T-helper 2 cell treated with Interferon-gamma antibody and Interleukin-4, amounts not matched to agents 5 μg/mL and 100 μg/mL, for 36 hours (primary cell): ENCODE data around the gene TBCC.
"Not testable (repeated sequence)": the region's sequence is repeated elsewhere in the genome, so short reads cannot be mapped to it uniquely, and the experiment has no call there.

Experiments
- DNase-seq: peaks from one replicate; pipeline ENCODE4 v3.0.0; 2021; ENCODE audit warnings: low spot score
- H3K27ac Mint-ChIP-seq: one replicate; pipeline ENCODE4 v1.8.0; 2021; ENCODE audit warnings: mild to moderate bottlenecking, mixed read lengths
- H3K27me3 Mint-ChIP-seq: one replicate; pipeline ENCODE4 v1.8.0; 2021; ENCODE audit warnings: low read depth, mixed read lengths
- H3K36me3 Mint-ChIP-seq: one replicate; pipeline ENCODE4 v1.8.0; 2021; ENCODE audit warnings: low read depth, mixed read lengths
- H3K4me1 Mint-ChIP-seq: one replicate; pipeline ENCODE4 v1.8.0; 2021; ENCODE audit warnings: low read depth, mixed read lengths
- H3K4me3 Mint-ChIP-seq: one replicate; pipeline ENCODE4 v1.8.0; 2022; ENCODE audit warnings: mild to moderate bottlenecking, moderate library complexity, mixed read lengths
- H3K9me3 Mint-ChIP-seq: one replicate; pipeline ENCODE4 v1.8.0; 2021; ENCODE audit warnings: mixed read lengths

Gene TBCC

DNA sequence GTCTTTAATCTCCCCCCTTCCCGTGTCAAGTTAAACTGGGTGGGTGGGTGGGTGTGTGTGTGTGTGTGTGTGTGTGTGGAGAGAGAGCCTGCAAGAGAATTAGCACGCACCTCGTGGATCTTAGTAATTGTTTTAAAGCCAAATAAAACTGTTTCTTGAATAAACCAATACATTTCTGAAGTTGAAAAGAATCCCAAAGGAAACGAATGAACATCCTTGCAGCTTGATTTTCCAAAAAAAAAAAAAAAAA, 35.6 kb upstream of the TBCC start:
- Mint-ChIP-seq H3K4me3 (peak overlapping the region; percentile 97), H3K27ac (peak overlapping the region; percentile 100), H3K9me3 (no peaks in the 10 kb centered on the region), H3K27me3 (no peaks in the 10 kb centered on the region), H3K36me3 (peaks cover 22% of the 10 kb centered on the region), H3K4me1 (peaks cover 41% of the 10 kb centered on the region)
- DNase-seq = no peak

DNA sequence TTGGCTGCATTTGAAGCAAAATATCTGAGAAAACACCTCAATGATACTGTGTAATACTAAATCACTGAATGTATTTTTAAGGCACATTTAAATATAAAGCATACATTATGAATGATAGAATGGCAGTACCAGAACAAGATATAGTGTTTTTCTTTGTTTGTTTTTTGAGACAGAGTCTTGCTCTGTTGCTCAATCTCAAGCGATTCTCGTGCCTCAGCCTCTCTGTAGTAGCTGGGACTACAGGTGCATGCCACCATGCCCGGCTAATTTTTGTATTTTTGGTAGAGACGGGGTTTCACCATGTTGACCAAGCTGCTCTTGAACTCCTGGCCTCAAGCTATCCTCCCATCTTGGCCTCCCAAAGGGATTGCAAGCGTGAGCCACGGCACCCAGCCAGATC, 33.6 kb upstream of the TBCC start:
- no peak overlapping the region for H3K4me3 Mint-ChIP-seq

DNA sequence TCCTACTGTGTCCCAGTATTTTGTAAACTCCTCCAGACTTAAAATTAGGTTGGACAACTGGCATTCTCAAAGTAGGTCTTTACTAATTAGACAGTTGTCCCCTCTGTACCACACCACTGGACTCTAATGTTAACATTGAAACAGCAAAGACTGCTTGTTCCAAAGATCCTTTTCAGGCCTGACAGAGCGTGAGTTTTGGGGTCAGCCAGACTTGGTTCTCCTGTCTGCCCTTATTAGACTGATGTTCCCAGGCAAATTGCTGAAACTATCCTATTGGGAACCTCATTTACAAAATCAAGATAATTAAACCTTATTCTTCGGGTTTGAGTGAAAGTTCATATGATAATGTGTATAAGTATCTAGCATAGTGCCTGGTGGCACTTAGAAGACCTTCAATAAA, 32.2 kb upstream of the TBCC start:
- Mint-ChIP-seq H3K9me3 (no peaks in the 10 kb centered on the region), H3K27ac (no peak overlapping the region), H3K27me3 (no peaks in the 10 kb centered on the region)

More for the DNA sequence above, 33.6 kb upstream of the TBCC start:
- peaks cover 44% of the 10 kb centered on the region for H3K4me1 Mint-ChIP-seq
- H3K27me3 Mint-ChIP-seq = no peaks in the 10 kb centered on the region
- H3K9me3 Mint-ChIP-seq = no peaks in the 10 kb centered on the region
- no peak for DNase-seq
- peaks cover 21% of the 10 kb centered on the region for H3K36me3 Mint-ChIP-seq
- no peak overlapping the region for H3K27ac Mint-ChIP-seq

DNA sequence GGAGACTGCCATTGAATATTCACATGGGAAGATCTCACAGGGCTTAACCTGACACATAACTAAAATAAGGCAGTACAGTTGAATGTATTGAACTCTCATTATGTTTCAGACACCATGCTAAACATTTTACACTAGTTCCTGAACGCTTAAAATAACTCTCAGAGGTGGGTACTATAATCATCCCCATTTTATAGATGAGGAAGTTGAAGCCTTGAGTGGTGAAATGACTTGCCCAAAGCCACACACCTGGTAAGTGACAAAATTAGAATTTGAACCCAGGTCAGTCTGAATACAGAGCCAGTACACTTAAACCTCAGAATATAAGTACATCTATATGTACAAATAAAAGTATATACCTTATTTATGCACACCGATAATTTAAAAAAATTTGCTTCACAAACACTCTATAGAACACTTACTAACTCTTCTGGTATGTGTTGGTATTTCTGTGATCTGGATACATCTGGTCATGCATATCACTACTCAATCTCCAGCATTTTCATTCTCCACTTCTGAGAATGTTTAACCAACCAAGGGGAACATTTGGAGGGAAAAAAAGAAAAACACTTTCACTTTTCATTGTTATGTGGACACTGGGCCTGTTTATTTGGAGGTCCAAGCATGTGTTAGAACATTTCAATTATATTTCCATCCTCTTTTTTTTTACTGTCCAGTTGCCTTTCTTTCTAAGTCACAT, 31.4 kb upstream of the TBCC start:
- DNase-seq = no peak
- Mint-ChIP-seq H3K36me3 (peaks cover 14% of the 10 kb centered on the region), H3K9me3 (no peaks in the 10 kb centered on the region), H3K4me3 (peak overlapping the region; percentile 46), H3K27me3 (no peaks in the 10 kb centered on the region), H3K27ac (peak overlapping the region; percentile 56), H3K4me1 (peaks cover 57% of the 10 kb centered on the region)

More for the DNA sequence above, 32.2 kb upstream of the TBCC start:
- Mint-ChIP-seq H3K36me3 (peaks cover 15% of the 10 kb centered on the region), H3K4me1 (peaks cover 51% of the 10 kb centered on the region), H3K4me3 (no peak overlapping the region)
- no peak for DNase-seq

DNA sequence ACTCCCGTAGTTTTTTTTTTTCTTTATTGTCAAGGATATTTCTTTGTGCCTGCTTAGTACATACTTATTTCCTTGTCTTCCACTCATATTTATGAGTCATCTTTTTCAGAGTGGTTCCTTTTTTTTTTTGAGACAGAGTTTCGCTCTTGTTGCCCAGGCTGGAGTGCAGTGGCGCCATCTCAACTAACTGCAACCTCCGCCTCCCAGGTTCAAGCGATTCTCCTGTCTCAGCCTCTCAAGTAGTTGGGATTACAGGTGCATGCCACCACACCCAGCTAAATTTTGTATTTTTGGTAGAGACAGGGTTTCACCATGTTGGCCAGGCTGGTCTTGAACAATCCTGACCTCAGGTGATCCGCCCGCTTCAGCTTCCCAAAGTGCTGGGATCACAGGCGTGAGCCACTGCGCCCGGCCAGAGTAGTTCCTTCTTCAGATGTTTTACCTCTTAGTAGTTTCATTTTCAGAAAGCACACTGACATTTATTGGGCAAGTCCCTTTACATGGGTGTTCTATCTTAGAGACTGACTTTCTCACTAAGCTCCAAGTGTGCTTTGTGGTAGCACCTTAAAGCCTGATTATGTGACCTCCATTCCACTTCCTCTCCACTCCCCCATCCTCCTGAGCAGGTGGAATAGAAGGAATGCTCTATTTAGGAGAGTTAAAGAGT, 29.1 kb upstream of the TBCC start:
- peak overlapping the region; percentile 71 for H3K4me3 Mint-ChIP-seq
- H3K36me3 Mint-ChIP-seq = peaks cover 15% of the 10 kb centered on the region
- peak overlapping the region; percentile 93 for H3K27ac Mint-ChIP-seq
- H3K9me3 Mint-ChIP-seq, H3K27me3 Mint-ChIP-seq: not testable (repeated sequence)
- DNase-seq = peak; percentile 57
- peaks cover 61% of the 10 kb centered on the region for H3K4me1 Mint-ChIP-seq

DNA sequence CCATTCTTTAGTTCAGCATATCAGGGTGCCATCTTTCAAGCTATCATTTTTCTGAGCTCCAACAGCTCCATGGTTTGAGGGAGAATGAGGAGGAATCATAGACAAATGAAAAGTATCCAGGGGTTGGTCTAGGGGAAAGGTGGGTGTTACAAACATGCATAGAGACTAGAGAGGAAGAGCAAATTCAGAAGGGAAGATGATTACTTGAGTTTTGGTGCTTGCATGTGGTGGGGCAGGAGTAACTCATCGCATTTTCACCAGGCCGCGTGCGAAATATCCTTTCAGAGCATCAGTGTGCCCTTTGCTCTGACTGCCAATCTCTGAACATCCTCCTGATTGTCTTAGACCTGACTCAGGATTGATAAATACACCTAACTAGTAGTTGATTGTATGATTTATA, 28.3 kb upstream of the TBCC start:
- peaks cover 17% of the 10 kb centered on the region for H3K36me3 Mint-ChIP-seq
- peak overlapping the region; percentile 93 for H3K27ac Mint-ChIP-seq
- peak overlapping the region; percentile 71 for H3K4me3 Mint-ChIP-seq
- H3K27me3 Mint-ChIP-seq = no peaks in the 10 kb centered on the region
- peak; percentile 24 for DNase-seq
- H3K4me1 Mint-ChIP-seq = peaks cover 63% of the 10 kb centered on the region
- no peaks in the 10 kb centered on the region for H3K9me3 Mint-ChIP-seq

DNA sequence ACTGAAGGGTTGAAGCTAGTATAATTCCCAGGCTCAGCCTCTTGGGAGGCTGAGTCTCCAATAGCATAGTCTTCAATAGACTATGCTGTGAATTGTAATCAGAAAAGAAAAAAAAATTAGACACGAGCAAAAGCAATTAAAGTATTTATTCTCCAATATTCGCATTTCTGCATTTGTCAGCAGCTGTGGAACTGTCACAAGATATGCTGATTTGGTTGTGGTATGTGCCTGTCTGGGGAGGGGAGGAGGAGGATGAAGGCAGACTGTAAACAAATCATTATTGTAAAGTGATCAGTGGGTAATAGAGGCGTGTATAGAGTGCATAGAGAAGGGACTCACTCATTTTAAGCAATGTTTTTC, 25.8 kb upstream of the TBCC start:
- peak overlapping the region; percentile 87 for H3K4me3 Mint-ChIP-seq
- no peaks in the 10 kb centered on the region for H3K27me3 Mint-ChIP-seq
- H3K9me3 Mint-ChIP-seq = no peaks in the 10 kb centered on the region
- DNase-seq = no peak
- H3K36me3 Mint-ChIP-seq = peaks cover 22% of the 10 kb centered on the region
- peaks cover 55% of the 10 kb centered on the region for H3K4me1 Mint-ChIP-seq
- peak overlapping the region; percentile 100 for H3K27ac Mint-ChIP-seq

DNA sequence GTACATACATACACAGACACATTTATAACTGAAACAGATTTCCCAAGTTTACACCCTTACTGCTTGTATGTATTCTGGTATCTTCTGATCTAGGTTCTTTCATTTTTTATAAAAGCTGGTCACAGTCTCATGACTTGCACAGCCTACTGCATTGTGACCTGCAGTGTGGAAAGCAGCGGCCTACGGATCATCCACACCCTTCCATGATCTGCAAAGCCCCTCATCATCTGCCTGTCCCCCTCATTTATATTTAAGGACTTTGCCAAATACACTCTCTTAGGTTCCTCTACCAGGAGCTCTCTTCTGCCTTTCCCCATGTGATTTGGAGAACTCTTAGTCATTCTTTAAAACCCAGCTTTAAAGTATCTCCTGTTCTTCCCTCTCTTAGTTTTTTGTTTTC, 23.9 kb upstream of the TBCC start:
- Mint-ChIP-seq H3K9me3 (no peaks in the 10 kb centered on the region), H3K27ac (peak overlapping the region; percentile 66), H3K36me3 (peaks cover 19% of the 10 kb centered on the region), H3K4me1 (peaks cover 49% of the 10 kb centered on the region), H3K4me3 (no peak overlapping the region), H3K27me3 (no peaks in the 10 kb centered on the region)
- no peak for DNase-seq

DNA sequence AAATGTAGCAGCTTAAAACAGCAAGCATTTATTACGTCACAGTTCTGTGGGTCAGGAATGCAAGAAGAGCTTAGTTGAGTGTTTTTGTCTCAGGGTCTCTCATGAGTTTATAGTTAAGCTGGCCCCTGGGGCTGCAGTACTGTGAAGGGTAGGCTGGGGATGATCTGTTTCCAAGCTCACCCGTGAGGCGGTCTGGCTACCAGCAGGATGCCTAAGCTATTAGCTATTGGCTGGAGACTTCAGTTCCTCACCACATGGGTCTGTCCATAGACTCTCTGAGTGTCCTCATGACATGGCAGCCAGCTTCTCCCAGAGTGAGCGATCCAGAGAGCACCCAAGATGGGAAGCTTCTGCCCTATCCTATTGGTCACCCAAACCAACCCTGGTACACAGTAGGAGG, 23.1 kb upstream of the TBCC start:
- no peak overlapping the region for H3K27ac Mint-ChIP-seq
- no peak overlapping the region for H3K4me3 Mint-ChIP-seq
- no peaks in the 10 kb centered on the region for H3K9me3 Mint-ChIP-seq
- H3K4me1 Mint-ChIP-seq = peaks cover 41% of the 10 kb centered on the region
- DNase-seq = no peak
- no peaks in the 10 kb centered on the region for H3K27me3 Mint-ChIP-seq
- peaks cover 18% of the 10 kb centered on the region for H3K36me3 Mint-ChIP-seq

DNA sequence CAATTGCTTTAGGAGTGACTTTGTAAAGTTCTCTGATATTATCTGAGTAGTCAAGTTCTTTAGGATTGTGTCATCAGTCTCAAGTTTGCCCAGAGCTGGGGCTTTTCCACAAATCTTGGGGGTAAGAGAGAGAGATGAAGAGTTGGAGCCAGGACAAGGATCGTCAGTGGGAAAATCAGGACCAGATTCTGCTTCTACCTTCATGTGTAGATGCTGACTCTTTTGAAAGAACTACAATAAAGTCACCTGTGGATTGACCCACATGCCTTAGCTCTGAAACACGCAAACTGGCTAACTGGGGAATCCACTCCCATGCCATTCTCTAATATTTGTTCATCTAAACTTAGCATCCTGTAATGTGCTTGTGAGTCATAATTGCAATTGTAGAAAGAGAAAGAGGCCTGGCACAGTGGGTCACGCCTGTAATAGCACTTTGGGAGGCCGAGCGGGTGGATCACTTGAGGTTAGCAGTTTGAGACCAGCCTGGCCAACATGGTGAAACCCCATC, 20.3 kb upstream of the TBCC start:
- H3K4me1 Mint-ChIP-seq = peaks cover 30% of the 10 kb centered on the region
- no peak overlapping the region for H3K27ac Mint-ChIP-seq
- no peak for DNase-seq
- no peaks in the 10 kb centered on the region for H3K9me3 Mint-ChIP-seq
- no peaks in the 10 kb centered on the region for H3K27me3 Mint-ChIP-seq
- H3K4me3 Mint-ChIP-seq = no peak overlapping the region
- H3K36me3 Mint-ChIP-seq = peaks cover 15% of the 10 kb centered on the region

DNA sequence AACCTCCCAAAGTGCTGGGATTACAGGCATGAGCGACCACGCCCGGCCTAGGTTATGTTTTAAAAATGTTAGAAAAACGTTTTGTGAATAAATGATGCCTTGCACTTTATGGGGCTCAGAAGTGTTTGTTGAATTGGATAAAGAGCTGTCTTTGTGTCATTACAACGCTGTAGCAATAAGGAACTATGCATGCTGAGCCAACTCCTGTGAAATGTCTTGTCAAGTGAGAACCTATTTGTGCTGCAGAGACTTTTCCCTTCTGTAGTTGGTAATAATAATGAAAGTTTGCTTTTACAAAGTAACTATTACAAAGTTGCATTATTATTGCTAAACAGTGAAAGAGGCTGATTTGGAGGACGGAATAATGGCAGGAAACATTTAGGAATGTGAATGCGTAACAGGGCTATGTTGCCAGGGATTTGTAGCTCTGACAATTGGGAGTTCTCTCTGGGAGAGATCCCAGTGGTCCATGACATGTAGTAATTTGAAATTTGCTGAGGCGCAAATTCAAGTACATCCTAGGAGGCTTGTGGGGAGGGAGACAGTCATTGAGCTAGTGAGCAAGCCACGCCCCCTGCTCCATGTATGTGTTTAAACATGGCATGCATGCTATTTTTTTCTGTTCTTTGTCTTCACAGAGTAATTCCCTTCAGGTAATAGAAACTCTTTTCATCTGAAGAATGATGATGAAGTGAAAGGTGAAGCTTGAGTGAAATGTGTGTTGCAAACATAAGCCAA, 19.2 kb upstream of the TBCC start:
- Mint-ChIP-seq H3K4me1 (peaks cover 27% of the 10 kb centered on the region), H3K4me3 (no peak overlapping the region), H3K9me3 (no peaks in the 10 kb centered on the region), H3K27ac (peak overlapping the region; percentile 12), H3K36me3 (peaks cover 13% of the 10 kb centered on the region), H3K27me3 (no peaks in the 10 kb centered on the region)
- no peak for DNase-seq

DNA sequence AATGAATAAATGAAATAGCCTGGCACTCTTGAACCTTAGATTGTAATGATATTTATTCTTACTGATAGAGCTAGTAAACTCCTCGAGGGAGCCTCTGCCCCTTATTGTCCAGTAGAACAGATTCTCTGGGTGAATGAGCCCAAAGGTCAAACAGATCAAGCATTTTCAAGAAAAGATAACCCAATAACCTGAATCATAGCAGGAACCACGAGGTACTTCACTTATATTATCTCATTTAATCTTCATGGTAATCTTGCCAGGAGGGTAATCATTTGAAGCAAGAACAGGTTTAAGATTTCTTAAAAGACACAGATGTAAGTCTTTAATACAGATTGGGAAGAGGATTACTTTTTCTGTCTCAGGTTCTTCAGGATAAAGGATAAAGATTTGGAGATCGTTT, 17.0 kb upstream of the TBCC start:
- H3K27me3 Mint-ChIP-seq = no peaks in the 10 kb centered on the region
- H3K4me3 Mint-ChIP-seq = no peak overlapping the region
- peaks cover 9% of the 10 kb centered on the region for H3K36me3 Mint-ChIP-seq
- H3K4me1 Mint-ChIP-seq = peaks cover 18% of the 10 kb centered on the region
- DNase-seq = no peak
- no peak overlapping the region for H3K27ac Mint-ChIP-seq
- no peaks in the 10 kb centered on the region for H3K9me3 Mint-ChIP-seq

DNA sequence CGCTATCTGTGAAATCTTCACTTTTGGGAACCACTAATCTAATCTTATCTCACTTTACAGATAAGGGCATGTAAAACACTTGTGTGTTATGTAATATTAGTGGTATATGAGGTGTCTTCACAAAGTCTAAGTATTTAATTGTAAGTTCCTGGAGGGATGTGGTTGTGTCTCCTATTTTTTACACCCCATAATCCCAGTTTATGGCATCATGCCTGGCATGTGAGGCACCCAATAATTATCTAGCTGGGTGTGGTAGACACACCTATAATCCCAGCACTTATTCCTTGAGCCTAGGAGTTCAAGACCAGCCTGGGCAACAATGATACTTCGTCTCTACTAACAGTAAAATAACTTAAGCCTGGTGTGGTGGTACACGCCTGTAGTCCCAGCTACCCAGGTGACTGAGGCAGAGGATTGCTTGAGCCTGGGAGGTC, 16.5 kb upstream of the TBCC start:
- Mint-ChIP-seq H3K4me1 (peaks cover 14% of the 10 kb centered on the region), H3K36me3 (peaks cover 4% of the 10 kb centered on the region), H3K9me3 (no peaks in the 10 kb centered on the region), H3K4me3 (no peak overlapping the region), H3K27me3 (no peaks in the 10 kb centered on the region), H3K27ac (no peak overlapping the region)
- DNase-seq = no peak

DNA sequence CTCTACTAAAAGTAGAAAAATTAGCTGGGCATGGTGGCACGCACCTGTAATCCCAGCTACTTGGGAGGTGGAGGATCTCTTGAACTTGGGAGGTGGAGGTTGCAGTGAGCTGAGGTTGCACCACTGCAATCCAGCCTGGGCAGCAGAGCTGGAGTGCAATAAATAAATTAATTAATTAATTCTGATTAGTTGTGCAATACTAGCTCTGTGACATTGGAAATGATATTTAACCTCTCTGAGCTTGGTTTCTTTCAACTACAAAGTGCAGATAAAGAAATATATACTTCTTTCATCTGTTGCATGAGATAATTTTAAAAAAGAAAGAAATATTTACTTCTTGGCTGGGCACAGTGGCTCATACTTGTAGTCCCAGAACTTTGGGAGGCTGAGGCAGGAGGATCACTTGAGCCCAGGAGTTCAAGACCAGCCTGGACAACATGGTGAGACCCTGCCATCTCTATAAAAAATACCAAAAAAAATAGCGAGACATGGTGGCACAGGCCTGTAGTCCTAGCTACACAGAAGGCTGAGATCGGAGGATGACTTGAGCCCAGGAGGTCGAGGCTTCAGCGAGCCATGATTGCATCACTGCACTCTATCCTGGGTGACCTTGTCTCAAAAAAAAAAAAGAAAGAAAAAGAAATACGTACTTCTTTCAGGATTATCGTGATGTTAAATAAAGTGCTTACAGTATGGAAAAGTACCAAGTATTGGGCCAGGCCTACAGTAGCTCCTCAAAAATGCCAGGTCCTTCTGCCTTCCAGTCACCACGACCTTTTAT, 15.6 kb upstream of the TBCC start:
- H3K36me3 Mint-ChIP-seq = peaks cover 2% of the 10 kb centered on the region
- H3K4me3 Mint-ChIP-seq = no peak overlapping the region
- no peak for DNase-seq
- no peak overlapping the region for H3K27ac Mint-ChIP-seq
- no peaks in the 10 kb centered on the region for H3K27me3 Mint-ChIP-seq
- H3K4me1 Mint-ChIP-seq = peaks cover 14% of the 10 kb centered on the region
- no peaks in the 10 kb centered on the region for H3K9me3 Mint-ChIP-seq
